ENCODE data around the gene UBIAD1.

Gene UBIAD1

DNA sequence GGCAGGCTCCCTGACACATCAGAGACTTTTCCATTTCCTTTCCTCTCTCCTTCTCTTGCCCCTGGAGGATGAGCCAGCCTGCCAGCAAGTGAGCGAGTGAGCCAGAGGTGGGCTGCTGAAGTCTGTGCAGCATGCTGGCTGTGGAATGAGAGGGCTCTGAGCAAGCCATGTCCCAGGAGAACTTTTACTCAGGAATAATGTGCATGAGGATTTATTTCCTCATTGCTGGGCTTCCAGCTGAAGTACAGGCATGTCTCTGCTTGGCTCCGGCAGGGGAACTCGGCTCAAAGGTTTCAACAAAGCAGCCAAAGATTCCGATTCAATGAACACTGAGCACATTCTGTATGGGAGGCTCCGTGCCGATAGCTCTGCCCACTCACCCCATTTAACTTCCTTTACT, 43.7 kb downstream of the UBIAD1 start:
- ATAC-seq = no peak
- no peak for TF ChIP-seq ZFP3 (CRISPR knock-in tag; IDR thresholded peaks at IDR 0.05)
- TF ChIP-seq SNAI2 (CRISPR knock-in tag; IDR thresholded peaks at IDR 0.05) = no peak
- no peak for TF ChIP-seq GLIS3 (CRISPR knock-in tag; IDR thresholded peaks at IDR 0.05)
- TF ChIP-seq BACH2 (CRISPR knock-in tag; IDR thresholded peaks at IDR 0.05; ENCODE audit: borderline replicate concordance) = no peak
- TF ChIP-seq, protein P1, sequence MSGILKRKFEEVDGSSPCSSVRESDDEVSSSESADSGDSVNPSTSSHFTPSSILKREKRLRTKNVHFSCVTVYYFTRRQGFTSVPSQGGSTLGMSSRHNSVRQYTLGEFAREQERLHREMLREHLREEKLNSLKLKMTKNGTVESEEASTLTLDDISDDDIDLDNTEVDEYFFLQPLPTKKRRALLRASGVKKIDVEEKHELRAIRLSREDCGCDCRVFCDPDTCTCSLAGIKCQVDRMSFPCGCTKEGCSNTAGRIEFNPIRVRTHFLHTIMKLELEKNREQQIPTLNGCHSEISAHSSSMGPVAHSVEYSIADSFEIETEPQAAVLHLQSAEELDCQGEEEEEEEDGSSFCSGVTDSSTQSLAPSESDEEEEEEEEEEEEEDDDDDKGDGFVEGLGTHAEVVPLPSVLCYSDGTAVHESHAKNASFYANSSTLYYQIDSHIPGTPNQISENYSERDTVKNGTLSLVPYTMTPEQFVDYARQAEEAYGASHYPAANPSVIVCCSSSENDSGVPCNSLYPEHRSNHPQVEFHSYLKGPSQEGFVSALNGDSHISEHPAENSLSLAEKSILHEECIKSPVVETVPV (CRISPR knock-in tag; IDR thresholded peaks at IDR 0.05) = no peak
- TF ChIP-seq RARB (CRISPR knock-in tag; IDR thresholded peaks at IDR 0.05) = no peak
- TF ChIP-seq PPARA (CRISPR knock-in tag; IDR thresholded peaks at IDR 0.05; ENCODE audit: borderline replicate concordance) = no peak
- no peak for TF ChIP-seq ZC3H10 (CRISPR knock-in tag; IDR thresholded peaks at IDR 0.05)
- TF ChIP-seq CSDC2 (CRISPR knock-in tag; IDR thresholded peaks at IDR 0.05) = no peak
- TF ChIP-seq, protein P2, sequence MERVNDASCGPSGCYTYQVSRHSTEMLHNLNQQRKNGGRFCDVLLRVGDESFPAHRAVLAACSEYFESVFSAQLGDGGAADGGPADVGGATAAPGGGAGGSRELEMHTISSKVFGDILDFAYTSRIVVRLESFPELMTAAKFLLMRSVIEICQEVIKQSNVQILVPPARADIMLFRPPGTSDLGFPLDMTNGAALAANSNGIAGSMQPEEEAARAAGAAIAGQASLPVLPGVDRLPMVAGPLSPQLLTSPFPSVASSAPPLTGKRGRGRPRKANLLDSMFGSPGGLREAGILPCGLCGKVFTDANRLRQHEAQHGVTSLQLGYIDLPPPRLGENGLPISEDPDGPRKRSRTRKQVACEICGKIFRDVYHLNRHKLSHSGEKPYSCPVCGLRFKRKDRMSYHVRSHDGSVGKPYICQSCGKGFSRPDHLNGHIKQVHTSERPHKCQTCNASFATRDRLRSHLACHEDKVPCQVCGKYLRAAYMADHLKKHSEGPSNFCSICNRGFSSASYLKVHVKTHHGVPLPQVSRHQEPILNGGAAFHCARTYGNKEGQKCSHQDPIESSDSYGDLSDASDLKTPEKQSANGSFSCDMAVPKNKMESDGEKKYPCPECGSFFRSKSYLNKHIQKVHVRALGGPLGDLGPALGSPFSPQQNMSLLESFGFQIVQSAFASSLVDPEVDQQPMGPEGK (CRISPR knock-in tag; IDR thresholded peaks at IDR 0.05; ENCODE audit: borderline replicate concordance) = no peak
- no peak for TF ChIP-seq OSR1 (CRISPR knock-in tag; IDR thresholded peaks at IDR 0.05)
- TF ChIP-seq TOX (CRISPR knock-in tag; IDR thresholded peaks at IDR 0.05; ENCODE audit: borderline replicate concordance) = no peak
- TF ChIP-seq ZFP30 (CRISPR knock-in tag; IDR thresholded peaks at IDR 0.05) = no peak
- TF ChIP-seq ISL1 (CRISPR knock-in tag; IDR thresholded peaks at IDR 0.05) = no peak
- no peak for TF ChIP-seq TCF4 (CRISPR knock-in tag; IDR thresholded peaks at IDR 0.05; ENCODE audit: borderline replicate concordance)

DNA sequence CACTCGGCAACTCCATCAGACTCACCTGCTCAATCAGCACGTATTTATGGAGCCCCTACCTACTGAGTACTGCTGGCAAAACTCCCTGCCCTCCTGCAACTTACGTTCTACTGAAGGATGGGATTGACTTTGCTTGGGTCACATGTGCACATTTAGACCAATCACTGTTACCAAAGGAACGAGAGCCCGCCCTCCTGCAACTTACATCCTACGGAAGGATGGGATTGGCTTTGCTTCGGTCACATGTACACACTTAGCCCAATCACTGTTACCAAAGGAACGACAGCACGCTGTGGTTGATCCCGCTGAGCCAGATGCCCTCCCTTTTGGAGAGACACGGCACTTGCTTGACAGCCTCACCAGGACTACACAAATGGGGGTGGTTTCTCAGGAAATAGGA, 46.0 kb downstream of the UBIAD1 start:
- ATAC-seq = no peak
- no peak for TF ChIP-seq ZNF8 (CRISPR knock-in tag; IDR thresholded peaks at IDR 0.05)
- no peak for TF ChIP-seq RARB (CRISPR knock-in tag; IDR thresholded peaks at IDR 0.05)
- TF ChIP-seq ZFP30 (CRISPR knock-in tag; IDR thresholded peaks at IDR 0.05) = no peak
- TF ChIP-seq, protein P1 (CRISPR knock-in tag; IDR thresholded peaks at IDR 0.05) = no peak
- no peak for TF ChIP-seq TCF4 (CRISPR knock-in tag; IDR thresholded peaks at IDR 0.05; ENCODE audit: borderline replicate concordance)
- no peak for TF ChIP-seq TOX (CRISPR knock-in tag; IDR thresholded peaks at IDR 0.05; ENCODE audit: borderline replicate concordance)

DNA sequence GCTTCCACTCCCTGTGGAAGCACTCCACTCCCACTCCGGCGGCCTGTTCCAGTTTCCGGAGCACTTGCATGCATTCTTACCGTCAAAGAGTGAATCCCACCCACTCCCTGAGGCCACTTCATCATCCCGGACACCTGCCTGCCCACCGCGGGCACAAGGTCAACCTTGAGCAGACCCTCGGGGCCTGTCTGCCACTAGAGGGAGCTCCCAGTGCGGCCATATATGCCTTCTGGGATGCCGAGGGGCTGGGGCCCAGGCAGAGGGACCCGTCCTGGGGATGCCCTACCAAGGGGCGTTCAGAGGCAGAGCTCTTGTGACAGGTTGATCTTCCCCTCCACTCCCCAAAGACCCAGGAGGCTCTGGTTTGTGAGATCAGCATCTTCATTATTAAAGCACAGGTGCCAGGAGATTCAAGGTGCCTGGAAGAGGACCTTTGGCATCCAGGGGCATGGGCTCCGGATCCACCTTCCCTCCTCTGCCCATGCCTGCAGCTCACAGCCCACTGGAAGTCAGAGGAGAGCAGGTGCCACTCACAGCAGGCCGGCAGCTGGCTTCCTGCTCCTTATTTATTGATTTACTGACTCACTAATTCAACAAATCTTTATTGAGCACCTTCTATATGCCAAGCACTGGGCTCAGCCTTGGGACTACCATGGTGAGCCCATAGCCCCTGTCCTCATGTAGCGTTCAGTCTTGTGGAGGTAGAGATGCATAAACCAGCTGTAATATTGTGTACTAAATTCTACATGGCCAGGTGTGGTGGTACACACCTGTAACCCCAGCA, 47.3 kb downstream of the UBIAD1 start:
- peak; percentile 54; the same call in 2 of the 3 replicates for ATAC-seq

More for the DNA sequence above, 47.3 kb downstream of the UBIAD1 start:
- TF ChIP-seq, protein P3, sequence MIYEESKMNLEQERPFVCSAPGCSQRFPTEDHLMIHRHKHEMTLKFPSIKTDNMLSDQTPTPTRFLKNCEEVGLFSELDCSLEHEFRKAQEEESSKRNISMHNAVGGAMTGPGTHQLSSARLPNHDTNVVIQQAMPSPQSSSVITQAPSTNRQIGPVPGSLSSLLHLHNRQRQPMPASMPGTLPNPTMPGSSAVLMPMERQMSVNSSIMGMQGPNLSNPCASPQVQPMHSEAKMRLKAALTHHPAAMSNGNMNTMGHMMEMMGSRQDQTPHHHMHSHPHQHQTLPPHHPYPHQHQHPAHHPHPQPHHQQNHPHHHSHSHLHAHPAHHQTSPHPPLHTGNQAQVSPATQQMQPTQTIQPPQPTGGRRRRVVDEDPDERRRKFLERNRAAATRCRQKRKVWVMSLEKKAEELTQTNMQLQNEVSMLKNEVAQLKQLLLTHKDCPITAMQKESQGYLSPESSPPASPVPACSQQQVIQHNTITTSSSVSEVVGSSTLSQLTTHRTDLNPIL (CRISPR knock-in tag; IDR thresholded peaks at IDR 0.05; ENCODE audit: low read depth) = no peak
- TF ChIP-seq, protein P1 (CRISPR knock-in tag; IDR thresholded peaks at IDR 0.05) = no peak
- no peak for TF ChIP-seq TOX (CRISPR knock-in tag; IDR thresholded peaks at IDR 0.05; ENCODE audit: borderline replicate concordance)
- TF ChIP-seq ZNF8 (CRISPR knock-in tag; IDR thresholded peaks at IDR 0.05) = no peak

All from SK-N-SH treated with all-trans-retinoic acid at 6 μM for 48 hours (cell line).